Activated CD8-positive, alpha-beta memory T cell treated with anti-CD3 and anti-CD28 coated beads for 36 hours (primary cell): Measurements from ENCODE around the gene CHKA. TPM values are rescaled to one million over a fixed set of nuclear protein-coding genes. Genes with fewer than 3 reads are reported as not detected.

Experiments
- CTCF ChIA-PET: fragments of 350-600 bp; sonication (Branson Sonifier 250); formaldehyde crosslinking; loops from one replicate; lab custom pipeline; 2021; ENCODE audit warnings: antibody characterized with exemption; lab: Charles Lee
- POLR2A ChIA-PET: fragments of 350-600 bp; sonication (Branson Sonifier 250); formaldehyde crosslinking; loops from one replicate; lab custom pipeline; 2021; ENCODE audit warnings: antibody characterized with exemption; lab: Charles Lee
- total RNA-seq, 2 experiments: library from RNA; stranded (reverse); gene quantifications; one replicate each; pipeline ENCODE4 v1.2.3, GENCODE V29; 2021

CHKA gene
- total RNA-seq, 2 experiments from 2014 or later, result 12.2 to 12.3 TPM

DNA sequence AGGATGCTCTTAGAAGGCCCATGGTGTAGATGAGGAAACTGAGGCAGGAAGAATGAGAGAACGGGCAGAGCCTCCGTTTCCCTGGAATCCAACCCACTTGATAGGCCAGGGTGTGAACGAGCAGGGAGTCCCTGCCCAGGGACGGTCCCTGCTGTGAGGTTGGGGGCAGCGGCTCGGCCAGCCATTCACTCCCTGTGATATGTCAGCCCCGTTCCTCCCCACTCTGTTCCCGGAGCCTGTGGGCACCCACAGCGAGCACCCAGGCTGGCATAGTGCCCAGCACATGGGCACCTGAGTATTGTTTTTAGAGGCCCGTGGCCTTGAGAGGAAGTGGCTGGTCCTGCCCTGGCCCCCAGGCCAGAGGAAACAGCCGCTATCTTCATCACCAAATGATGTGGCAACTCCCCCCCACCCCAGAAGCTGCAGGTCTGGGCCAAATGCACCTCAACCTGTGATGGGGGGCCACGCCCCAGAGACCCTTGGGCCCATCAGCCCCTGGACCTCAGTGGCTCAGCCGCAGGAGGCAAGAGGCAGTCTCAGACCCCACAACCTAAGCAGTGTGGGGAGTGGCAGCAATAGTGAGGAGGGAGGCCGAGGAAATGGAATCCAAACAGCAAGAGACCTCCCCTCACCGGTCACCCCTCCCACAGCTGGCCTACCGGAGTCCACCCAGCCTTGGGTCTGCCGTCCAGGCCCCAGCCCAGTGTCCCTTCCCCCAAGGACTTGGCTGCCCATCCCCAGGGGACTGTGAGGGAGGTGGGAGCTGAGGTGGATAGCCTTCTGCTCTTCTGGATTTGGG lies 108.9 kb downstream of the CHKA start:
- ChIA-PET POLR2A (no interaction called here), CTCF (no interaction called here)

DNA sequence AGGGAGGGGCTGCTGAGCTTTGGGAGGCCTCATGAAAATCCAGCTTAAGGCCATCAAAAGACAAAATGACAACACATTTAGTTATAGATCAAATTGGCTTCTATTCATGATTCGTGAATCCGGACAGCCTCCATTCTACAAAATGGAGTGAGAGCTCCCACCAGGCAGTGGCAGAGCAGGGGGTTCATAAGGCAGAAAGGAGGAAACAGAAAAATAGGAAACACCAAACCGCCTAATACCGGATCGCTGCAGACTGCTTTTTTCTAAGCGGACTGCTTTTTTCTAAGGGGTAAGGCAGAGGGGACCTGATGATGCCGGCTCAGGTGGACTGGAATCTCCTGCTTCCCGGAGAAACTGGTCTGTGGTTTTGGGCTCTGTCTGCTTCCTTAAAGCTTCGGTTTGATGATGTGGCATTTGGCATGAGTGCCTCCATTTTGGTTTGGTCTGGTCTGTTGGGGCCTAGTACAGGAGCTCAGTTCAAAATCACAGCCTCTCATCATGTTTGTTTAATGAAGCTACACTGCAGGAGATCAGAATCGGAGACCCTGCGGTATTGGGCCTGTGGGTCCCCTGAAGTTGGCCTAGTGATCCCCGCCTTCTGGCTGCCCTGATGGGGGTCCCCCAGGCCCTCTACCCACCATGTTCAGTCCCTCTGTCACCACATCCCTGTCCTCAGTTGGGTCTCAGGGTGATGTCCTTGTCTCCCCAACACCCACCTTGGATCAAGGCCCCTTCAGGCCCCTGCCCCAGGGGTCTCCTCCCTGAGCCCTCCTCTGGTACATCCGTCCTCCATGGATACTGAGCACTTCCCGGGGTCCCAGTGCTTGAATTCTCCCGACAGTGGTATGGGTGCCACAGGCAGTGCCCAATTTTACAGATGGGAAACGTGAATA lies 109.9 kb downstream of the CHKA start:
- ChIA-PET POLR2A (no interaction called here), CTCF (interaction anchor here (1.2 kb wide), 1 partner anchor 24 kb away, joined by 7 read pairs; no protein-coding TSS in a partner anchor)

DNA sequence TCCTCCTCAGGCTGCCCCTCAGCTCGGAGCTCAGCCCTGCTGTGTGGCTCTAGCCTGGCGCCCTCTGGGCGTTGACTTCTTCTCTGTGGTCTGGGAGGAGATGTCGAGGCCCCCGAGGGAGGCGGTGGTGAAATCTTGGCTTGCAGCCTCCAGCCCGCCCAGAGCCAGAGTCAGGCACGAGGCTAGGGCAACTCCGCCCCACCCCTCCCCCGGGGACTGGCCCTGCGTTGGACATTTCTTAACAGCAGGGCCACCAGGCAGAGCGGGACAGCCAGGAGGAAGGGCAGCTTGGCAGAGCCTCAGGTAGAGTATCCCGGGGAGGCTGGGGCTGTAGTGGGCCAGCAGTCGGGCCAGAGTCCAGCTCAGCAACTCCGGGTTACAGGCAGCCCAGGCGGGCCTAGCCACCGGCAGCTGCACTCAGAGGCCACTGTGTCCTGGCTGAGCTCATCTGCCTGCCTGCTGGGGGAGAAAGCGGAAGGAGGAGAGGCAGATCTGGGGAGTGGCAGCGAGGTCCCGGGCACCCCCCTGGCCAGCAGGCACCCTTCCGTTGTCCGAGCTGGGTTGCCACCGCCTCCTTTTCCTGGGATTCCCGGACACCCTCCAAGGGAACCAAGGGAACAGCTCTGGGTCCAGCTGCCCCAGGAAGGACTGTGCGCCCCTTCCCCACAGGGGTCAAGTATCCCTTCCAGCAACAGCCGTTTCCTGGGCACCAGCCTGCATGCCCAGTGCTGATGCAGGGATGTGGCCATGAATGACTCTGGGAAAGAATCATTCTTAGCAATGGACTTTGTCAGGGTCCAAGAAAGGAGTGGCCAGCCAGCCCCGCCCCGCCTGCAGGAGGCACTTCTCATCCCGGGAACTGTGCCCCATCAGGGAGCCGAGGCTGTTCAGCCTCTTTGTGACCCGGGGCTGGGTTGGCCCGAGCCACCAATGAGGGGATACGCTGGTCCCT lies 110.8 kb downstream of the CHKA start, which contains the start of gene ALDH3B1:
Gene ALDH3B1 (plus strand): TSS at position 238 of the 952 bp plus-strand sequence. CDS start 4,971 bp downstream, outside the sequence.
- POLR2A ChIA-PET, result interaction anchor here (0.6 kb wide), 1 partner anchor 24 kb away, joined by 3 read pairs; no protein-coding TSS in a partner anchor
- CTCF ChIA-PET, result interaction anchor here (1.2 kb wide), 1 partner anchor 25 kb away, joined by 7 read pairs; no protein-coding TSS in a partner anchor

DNA sequence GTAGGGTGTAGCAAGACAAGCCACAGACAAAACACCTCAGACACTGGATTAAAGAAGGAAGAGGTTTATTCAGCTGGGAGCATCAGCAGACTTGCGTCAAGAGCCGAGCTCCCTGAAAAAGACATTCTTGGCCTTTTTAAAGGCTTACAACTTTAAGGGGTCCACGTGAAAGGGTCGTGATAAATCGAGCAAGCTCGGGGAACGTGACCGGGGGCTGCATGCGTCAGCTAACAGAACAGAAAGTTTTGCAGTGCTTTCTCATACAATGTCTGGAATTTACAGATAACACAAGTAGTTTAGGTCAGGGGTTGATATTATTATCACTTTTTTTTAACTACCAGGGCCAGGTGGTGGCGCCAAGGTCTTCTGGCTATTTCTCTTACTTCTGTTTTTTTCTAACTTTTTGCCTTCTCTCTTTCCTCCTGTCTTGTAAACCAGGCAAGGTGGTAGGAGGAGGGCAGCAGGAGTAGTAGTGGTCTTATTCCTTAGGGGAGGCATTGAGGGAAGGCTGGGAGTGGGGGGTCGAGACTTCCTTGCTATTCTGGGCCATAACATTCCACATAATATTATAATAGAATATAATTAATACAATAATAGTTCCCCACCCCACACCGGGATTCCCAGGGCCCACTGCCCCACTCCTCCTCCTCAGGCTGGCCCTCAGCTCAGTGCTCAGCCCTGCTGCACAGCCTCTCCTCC lies 111.6 kb downstream of the CHKA start:
- POLR2A ChIA-PET, result interaction anchor here (0.6 kb wide), 1 partner anchor 25 kb away, joined by 3 read pairs; no protein-coding TSS in a partner anchor
- CTCF ChIA-PET, result interaction anchor here (1.2 kb wide), 1 partner anchor 26 kb away, joined by 7 read pairs; no protein-coding TSS in a partner anchor

DNA sequence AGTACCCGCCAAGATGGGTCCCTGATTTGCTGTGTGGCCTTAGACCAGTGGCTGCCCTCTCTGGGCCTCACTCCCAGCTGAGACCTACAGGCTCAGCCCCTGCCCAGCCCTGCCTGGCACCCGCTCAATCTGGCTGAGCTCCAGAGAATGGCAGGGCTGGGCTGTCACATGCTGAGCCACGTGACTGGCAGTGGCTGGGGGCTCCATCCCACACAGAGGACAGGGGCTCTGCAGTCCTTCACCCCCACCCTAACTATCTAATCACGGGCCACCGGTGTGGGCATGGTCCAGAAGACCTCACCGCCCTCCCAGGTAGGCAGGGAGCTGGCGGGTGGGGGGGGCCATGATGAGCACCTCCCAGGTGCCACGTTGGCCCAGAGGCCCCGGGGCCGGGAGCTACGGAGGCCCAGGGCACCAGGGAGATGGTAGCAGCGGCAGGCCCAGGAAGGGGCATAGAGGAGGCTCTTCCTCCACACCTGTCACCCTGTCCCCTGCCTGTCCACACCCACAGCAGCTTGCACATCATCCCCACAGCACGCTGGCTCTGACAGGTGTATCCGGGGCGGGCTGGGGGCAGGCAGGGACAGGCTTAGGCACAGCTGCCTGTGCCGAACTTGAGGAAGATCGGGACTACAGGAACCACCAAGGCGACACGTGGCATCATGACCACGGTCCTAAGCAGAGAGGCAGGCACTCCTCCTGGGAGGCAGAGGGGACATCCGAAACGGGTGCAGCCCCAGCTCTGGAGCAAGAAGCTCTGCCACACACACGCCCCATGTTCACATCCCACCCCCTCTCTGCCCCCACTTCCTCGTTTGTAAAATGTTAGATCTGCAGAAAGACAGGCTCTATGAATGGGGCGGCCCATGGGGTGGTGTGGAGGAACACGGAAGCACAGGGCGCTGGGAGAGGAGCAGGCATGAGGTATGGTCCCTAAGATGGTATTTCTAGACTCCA lies 112.5 kb downstream of the CHKA start:
- ChIA-PET POLR2A (no interaction called here), CTCF (interaction anchor here (1.0 kb wide), 1 partner anchor 13 kb away, joined by 3 read pairs; no protein-coding TSS in a partner anchor)

DNA sequence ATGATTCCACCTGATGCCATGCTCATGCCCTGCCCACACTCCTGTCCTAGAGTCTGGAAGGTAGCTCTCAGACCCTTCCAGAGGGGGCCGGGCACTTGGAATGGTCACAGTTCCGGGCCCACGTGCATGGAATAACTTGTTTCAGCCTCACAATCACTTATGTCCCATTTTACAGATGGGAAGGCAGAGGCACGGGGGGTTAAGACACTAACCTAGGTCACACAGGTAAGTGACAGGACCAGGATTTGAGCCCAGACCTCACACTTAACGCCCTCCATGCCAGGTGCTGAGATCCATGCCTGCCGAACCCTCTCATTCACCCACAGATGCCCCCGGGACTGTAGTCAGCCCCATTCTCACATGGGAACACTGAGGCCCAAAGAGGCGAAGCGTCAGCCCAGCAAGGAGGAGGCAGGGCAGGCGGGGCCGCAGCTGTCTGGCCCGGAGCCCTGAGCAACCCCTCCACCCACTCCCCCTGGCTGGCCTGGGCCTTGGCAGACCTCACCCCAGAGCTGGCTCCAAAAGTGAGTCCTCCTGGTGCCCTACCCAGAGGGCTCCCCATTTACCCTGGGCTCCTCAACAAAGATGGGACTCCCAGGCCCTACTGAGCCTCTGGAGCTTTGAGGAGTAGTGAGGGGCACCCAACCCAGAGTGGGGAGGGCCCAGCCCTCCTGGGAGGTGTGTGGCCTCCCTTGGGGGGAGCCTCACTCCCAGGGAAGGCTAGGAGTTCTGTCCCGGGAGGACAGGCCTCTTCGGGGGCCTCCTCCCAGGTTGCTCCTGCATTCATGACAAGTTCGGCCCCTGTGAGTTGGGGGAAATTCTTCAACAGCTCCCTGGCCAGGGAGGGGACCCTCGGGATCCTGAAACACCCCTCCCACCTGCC lies 113.4 kb downstream of the CHKA start:
- ChIA-PET POLR2A (no interaction called here), CTCF (interaction anchor here (1.0 kb wide), 1 partner anchor 14 kb away, joined by 3 read pairs; no protein-coding TSS in a partner anchor)

DNA sequence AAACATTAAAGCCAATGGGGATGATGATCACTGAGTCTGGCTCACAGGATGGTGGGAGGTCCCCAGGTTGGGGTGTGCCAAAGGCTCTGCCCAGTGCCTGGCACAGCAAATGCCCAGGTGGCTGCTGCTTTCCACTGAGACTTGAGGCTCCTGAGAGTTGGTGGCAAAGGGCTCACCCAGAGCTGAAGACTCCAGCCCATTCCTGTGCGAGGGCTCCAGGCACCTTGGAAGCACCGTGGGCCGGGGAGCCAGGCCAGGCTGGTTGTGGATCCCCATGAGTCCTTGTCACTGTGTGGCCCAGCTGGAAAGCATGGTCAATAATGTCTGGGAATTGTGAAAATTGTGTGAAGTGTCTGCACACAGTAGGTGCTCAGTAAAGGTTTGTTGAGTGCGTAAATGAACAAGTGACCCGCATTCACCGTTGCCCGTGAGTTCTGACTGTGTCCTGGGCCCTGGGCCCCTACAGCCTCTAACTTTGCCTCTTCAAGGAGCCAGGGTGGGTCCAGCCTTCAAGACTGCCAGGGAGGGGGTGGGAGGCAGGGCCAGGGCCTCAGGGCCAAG lies 114.5 kb downstream of the CHKA start:
- CTCF ChIA-PET, result no interaction called here
- POLR2A ChIA-PET, result interaction anchor here (0.6 kb wide), 1 partner anchor 436 kb away, joined by 4 read pairs; no protein-coding TSS in a partner anchor

DNA sequence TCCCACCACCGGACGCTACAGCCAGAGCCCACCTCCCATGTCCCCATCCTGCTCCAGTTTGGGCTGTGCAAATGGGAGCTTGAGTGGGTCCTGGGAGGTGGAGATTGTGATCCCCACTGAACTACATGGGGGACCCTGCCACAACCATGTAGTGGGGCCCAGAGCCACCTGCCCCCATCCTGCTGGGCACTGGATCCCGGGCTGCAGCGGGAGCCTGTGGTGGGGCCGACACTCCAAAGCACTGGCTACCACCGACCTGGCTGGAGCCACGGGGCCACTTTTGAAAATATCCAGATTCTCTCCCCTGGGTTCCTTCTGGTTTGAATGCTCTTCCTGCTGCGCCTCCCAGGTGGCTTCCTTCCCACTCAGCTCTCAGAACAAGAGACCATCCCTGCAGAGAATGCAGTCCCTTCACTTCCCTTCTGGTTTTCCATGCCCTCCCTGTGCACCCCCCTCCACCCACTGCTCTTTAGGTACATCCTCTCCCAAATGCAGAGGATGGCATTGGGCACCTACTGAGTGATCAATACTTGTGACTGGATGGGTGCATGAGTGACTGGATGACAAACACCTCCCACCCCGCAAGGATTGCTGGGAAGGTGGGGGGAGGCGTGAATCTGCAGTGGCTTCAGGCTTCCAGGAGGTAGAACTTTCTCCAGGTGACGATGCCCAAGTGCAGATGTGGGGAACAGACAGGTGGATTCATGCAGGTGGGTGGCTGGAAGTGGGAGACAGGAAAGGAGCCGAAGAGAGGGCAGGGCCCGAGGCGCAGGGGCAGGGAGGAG lies 116.4 kb downstream of the CHKA start:
- ChIA-PET CTCF (no interaction called here), POLR2A (no interaction called here)

DNA sequence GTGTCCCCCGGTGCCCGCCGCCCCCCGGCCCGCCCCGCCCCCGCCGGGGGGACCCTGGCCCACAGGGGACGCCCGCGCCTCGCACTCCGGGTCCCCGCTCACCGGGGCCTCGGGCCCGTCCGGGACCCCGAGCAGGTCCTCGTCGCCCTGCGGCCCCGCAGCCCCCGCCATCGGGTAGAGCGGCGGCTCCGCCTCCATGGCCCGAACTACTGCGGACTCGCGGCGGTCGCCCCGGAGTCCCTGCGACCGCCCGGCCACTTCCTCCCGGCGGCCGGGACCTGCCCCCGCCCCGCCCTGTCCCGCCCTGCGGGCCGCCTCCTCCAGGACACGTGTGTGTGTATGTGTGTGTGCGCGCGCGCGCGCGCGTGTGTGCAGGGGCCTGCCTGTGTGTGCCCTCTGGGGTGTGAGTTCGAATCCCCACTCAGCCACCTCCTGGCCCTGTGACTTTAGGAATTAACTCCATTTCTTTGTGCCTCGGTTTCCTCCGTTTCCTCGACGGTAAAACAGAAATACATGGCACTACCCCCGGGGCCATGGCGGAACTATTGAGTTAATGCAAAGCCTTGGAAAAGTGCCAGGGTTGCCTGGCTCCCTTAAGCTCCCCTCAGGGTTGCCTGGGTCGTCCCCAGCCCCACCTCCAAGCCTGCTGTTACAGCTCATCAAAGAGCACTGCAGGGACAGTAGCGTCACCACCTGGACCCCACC lies 117.2 kb downstream of the CHKA start, which contains the start of gene UNC93B1:
Gene UNC93B1 (minus strand): TSS at position 252 of the 705 bp plus-strand sequence. CDS start 54 bp downstream, at position 198.
- POLR2A ChIA-PET, result no interaction called here

DNA sequence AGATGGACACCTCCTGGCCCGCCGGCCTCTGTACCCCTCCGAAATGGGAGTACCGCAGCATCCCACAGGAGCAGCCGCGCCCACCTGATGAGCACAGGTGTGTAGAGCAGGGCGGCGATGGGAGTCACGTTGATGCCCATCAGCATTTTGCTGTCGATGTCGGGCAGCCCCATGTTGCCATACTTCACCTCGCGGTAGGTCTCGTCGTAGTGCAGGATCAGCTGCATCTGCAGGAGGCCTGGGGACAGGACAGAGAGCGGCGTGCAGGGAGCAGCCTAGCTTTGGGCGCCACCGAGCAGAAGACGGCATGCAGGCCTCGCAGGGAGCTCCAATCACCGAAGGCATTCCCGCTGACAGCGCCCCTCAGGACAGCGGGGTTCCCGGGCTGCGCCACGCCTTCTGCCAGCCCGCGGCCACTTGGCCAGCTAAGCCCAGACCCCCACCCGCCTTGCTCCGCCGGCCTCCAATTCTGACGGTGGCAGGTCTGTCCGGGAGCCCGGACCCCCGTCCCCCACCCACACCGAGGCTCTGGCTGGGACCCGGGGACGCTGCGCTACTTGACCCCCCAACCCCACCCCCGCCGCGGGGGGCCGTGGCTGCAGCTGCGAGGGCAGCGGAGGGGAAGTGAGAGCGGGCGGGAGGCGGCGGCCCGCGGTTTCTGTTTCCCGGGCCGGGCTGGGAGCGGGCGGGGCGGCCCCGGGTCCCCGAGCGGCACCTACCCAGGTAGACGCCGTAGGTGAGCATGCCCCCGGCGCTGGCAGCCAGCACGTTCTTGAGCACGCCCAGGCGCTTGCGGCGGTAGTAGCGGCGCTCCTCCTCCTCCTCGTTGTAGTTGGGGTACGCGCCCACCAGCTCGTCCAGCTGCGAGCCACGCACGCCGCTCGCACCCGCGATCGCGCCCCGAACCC lies 118.0 kb downstream of the CHKA start:
- CTCF ChIA-PET, result interaction anchor here (1.0 kb wide), 1 partner anchor 9 kb away, joined by 3 read pairs; no protein-coding TSS in a partner anchor

More for the DNA sequence above, 117.2 kb downstream of the CHKA start, which contains the start of gene UNC93B1:
- CTCF ChIA-PET, result no interaction called here

More for the DNA sequence above, 118.0 kb downstream of the CHKA start:
- POLR2A ChIA-PET, result interaction anchor here (0.6 kb wide), 1 partner anchor 730 kb away, joined by 19 read pairs; no protein-coding TSS in a partner anchor
